NCI-H774 (cell line): ENCODE measurements around the gene CRTAP.
"Not testable (repeated sequence)": the region's sequence is repeated elsewhere in the genome, so short reads cannot be mapped to it uniquely, and the experiment has no call there.

Experiments
- DNase-seq: peaks from one replicate; lab custom pipeline; 2025; lab: John Stamatoyannopoulos, UW

CRTAP gene

DNA sequence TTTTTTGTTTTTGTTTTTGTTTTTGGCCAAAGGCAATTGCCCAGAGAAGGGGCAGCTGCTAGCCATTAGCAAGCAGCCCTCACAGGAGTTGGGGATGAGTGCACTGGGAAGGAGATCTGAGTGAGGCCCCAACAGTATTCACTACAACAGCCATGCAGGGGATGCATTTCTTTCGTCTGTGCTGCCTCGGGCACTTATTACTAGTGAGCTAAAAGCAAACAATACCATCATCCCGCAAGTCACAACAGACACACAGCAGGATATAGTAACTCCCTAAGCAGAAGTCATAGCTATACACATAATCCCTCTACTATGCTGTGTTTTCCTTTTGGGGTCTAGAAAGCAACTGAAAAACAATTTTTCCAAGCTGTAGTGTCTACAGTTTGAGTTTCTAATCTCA is 27.2 kb downstream of the CRTAP start:
- no peak for DNase-seq

DNA sequence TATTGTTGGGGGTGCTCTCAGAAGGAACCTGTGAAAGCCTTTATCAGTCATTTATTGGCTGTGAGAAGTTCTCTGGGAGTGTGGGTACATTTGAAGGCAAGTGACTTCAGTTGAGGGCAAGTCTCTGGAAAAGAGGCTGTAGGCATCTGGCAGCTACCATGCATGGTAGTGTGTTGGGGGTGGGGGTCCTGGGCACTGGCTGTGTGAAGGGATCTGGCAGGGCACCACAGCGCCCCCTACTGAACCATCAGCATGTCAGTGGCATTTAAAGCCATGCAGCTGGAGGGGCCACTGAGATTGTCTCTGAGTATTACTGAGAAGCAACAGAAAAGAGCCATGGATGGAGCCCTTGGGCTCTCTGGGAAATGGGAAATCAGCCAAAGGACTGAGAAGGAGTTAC is 30.6 kb downstream of the CRTAP start:
- no peak for DNase-seq

DNA sequence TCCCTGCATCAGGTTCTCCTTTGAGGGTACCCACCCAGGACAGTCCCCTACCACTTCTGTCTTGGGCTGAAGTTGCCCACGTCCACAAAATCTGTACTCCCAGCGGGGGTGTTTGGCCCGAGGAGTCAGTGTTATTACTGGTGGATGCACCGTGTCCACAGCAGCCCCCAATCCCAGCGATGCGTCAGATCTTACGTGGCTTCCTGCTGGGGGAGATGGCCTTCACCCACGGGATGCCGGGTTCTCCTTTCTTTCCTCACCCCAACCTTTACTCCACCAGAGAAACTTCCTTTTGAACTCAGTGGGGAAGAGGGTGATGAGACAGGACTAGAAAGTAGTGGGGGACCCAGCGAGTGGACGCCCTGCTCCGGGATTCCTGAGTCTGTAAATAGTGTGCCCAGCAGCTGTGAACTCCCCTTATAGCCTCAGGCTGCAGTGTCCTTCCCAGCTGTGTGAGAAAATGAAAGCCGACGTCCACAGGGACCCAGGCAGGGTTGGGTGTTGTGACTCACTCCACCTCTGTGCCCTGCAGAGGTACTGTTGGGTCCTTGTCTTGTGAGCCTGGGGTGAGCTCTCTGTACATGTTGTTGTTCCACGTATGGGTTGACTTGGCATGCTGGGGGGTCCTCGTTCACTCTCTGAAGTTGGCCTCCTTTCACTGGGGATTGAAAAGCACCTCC is 31.5 kb downstream of the CRTAP start:
- no peak for DNase-seq

DNA sequence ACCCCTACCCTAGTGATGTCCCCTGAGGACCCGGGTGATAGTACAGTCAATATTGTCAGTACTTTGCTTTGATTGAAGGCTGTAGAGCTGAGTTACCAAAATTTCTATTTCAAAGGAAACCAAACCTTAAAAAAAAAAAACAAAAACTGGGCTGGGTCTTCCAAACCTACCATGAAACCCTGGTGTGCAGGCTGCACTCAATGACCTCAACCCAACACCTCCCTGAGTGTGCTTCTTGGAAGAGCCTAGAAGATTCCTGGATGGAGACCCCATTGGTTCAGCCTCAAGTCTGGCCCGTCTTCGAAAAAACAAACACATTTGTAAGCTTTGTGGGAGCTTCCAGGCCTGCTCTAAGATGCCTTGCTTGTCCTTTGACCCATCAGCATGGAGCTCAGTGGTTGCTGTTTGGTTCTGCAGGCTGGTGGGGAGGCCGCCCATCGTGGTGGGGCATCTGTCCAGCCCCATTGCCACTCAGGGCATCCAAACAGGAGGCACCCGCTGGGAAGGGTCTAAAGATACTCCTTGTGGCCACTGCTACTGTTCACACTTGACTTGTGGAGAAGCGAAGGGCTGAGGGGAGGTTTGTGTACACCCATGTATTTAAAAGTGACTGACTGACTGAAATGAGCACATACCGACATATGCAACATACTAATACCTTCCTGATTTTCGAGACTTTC is 32.2 kb downstream of the CRTAP start:
- DNase-seq = no peak

DNA sequence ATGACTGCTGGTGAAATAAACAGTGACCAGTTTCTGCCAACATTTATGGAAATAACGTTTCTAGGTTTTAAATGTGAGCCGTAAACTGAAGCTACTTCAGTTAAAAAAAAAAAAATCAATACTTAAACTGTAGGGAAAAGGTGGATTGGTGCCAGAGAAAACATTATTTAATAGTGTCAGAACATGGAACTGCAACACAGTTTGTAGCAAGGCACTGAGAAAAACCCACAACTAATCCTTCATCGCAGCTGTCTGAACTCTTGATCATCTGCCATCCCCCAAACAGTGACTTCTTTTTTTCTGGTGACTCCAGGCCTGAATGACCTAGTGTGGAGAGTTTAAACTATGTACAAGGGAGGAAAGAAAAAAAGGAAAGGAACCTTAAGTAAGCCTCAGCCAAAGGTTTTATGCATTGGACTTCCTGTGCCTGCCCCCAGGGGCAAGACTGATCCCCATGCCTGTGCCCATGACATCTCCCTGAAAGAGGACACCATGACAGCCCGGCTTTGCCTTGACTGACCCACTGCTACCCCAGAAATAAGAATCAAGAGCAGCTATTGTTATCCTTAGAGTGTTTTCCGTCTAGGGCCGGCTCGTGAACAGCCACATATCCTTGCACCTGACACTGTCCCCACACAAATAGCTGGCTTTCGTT is 33.1 kb downstream of the CRTAP start:
- no peak for DNase-seq

DNA sequence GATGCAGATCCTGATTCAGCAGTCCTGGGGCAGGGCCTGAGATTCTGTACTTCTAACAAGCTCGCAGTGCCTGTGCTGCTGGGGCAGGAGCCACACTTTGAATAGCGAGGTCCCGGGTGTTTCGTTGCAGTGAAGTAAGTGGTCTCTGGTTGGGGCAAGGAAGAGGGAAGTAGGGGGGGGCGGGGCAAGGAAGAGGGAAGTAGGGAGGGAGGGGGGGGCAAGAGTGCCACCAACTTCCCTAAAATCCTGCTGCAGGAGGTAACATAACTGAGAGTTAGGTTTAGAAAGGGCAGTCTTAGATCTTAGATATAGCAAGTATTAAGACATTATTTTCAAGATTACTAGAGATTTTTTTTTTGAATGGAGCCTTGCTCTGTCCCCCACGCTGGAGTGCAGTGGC is 35.5 kb downstream of the CRTAP start:
- DNase-seq = no peak

DNA sequence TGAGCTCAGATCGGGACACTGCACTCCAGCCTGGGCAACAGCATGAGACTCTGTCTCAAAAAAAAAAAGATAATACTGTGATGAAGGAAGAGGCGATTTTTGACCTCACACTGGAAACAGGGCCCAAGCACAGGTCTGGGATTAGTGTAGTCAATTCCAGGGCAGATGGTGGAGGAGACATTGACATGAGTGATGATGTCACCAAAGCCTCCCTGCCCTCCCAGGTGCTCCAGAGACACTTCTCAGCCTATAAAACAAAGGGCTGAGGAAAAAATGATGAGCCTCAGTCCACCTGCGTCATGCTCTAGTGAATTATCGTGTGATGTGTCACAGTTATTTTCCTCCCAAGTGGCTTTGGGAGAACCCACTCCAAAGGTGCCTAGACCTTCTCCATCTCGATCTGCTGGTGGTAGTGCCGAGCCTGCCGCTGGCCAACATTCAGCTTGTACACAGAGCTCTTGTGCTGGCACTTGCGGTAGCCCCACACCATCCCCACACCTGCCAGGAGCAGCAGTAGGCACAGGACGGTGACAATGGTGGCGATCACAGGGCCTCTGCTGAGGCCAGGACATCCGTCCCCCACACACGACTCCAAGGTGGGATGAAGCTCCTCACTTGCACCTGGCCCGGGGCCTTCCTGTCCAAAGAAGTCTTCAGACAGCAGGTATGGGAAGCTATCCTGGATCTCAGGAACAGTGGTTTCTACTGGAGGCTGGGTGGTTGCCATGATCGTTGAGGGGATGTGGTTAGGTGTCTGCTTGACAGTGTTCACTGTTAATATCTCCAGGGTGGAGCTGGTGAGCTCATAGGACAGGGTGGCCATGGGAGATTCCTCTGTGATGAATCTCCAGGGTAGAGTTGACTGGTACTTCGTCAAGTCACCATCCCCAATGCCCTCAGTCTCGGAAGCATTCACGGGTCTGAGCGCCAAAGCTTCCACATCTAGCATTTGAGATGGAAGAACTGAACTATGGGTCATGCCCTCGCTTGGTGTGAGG is 38.8 kb downstream of the CRTAP start:
- DNase-seq = no peak

DNA sequence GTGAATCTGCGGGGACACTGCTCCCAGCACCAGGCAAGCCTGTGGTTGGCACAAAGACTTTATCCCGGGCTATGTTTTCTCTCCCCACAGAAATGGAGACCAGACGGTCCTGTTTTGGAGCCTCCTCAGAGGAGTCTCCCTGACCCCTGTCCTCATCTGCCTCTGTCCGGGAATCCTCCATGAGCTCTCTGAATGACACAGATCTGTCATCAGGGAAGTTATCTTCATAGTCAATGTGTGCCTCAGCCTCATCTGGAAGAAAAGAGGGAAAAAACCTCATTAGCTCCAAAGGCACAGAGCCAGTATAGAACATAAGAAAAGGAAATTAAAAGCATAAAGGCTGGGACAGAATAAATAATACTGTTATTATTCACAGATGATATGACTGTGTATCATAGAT is 40.0 kb downstream of the CRTAP start:
- DNase-seq = no peak

DNA sequence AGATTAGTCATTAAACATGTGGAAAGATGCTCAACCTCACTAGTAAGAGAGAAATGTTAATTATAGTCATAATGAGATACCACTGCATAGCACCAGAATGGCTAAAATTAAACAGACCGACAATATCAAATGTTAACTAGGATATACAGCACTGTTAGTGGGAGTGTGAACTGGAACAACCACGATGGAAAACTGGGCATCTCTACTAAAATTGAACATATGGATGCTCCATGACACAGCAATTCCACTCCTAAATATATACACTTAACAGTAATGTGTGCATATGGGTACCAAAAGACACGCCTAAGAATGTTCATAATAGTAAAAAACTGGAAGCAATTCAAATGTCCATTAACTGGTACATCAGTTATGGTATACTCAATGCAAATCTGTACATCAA is 41.5 kb downstream of the CRTAP start:
- DNase-seq = no peak

DNA sequence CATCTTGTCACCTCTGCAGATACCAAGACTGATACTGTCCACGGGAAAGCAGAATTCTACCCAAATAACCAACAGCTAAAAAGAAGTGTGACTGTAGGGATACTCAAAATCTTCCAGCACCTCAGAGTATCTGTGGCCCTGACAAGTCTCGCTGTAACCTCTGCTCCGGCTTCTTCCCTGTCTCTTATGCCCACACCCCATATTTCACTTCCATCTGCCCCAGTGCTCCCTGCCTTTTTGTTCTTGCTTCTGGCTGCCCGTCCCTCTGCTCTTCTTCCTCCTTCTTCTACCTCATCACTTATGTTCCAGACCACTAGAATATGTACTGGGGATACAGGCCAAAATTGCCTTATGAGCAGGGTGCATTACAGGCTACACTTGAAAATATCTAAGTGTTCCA is 45.4 kb downstream of the CRTAP start:
- no peak for DNase-seq

DNA sequence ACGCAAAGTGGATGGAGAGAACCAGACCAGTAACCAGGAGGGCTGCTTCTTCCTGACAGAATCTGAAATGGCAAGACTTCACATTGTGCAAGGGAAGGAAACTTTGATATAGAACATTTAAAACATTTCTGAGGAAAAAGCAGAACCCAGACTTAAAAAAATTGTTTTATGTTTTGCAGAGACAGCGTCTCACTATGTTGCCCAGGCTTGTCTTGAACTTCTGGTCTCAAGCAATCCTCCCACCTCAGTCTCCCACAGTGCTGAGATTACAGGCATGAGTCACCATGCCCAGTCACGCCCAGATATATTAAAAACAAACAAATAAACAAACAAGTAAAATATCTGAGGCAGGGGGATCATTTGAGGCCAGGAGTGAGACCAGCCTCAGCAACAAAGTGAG is 46.2 kb downstream of the CRTAP start:
- no peak for DNase-seq

DNA sequence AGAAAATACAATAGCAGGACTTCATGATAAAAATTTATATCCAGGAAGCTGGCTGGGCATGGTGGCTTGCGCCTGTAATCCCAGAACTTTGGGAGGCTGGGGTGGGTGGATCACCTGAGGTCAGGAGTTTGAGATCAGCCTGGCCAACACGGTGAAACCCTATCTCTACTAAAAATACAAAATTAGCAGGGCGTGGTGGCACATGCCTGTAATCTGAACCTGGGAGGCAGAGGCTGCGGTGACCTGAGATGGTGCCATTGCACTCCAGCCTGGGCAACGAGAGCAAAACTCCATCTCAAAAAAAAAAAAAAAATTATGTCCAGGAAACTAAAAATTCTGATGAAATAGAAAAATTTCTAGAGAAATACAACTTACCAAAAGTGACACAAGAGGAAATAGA is 48.8 kb downstream of the CRTAP start:
- not testable (repeated sequence) for DNase-seq

DNA sequence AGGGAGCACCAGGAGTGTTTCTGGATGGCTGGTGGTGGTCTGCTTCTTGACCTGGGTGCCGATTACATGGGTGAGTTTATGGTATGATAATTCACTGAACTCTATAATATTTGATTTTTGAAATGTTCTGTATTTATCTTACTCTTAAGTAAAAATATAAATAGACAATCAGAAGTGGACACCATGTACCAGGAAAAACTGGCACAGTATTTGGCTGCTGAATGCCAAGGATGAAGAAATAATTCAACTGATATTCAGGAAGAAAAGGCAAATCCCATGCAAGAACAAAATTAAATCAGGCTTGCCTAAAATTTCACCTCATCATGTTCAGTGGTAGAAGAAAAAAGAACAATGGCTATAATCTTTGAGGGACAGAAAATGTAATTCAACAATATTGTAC is 51.6 kb downstream of the CRTAP start:
- no peak for DNase-seq

DNA sequence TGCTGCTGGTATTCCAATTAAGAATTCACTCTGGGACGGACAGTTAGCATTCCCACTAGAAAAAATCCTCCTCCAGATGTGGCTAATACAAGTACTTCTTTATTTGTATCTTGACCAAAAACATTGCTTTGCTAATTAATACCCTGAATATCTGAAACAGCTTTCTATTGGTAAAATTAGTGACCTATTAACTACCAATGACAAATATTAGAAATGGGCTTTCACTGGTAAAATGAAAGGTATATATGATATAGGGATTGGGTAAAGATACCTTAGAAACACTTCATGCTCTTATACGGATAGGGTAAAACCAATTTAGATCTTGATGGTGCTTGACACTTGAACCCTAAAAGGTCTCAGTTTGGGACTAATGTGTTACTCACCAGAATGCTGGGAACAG is 52.3 kb downstream of the CRTAP start:
- no peak for DNase-seq

DNA sequence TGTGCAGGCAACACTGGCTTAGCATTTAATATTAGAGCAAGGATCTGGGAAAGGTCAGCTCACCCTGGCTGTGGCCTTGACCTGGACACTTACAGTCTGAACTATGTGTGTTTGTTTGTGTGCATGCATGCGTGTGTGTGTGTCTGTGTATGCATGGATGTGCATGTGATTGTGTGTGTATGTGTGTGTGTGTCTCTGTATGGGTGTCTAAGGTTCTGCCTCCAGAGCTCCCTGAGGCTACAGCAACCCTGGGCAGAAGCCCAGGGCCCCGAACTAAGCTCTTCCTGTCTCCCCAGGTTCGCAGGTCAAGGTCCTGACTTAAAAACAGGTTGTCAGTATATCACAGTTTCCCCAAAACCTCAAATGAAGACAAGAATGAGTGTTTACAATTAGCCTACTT is 53.5 kb downstream of the CRTAP start:
- no peak for DNase-seq

DNA sequence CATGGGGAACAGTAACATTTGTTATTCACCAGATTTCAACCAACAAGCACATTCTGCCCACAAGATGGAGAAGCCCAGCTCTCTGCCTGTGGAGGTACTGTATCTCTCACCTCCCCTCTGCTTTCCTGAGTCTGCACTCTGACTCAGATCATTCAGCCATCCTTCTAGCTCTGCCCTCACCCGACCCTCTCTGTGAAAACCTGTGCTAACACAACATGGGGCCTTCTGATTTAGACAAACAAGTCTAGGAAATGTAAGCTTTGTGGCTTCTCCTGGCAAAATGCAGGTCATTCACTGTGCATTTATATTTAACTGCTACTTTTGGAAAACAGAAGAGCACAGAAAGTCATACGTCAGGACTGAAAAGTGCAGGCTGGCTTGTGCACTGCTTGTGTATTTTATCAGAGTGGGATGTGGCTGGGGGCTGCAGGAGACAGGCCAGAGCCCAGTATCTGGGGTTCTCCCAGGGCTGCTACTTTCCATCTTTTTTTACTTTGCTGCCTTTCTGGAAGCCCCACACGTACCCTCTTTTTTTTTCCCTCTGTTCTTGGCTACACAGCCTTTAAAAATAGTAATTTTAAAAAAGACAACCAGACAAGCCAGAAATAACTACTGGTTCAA is 54.0 kb downstream of the CRTAP start:
- DNase-seq = no peak

DNA sequence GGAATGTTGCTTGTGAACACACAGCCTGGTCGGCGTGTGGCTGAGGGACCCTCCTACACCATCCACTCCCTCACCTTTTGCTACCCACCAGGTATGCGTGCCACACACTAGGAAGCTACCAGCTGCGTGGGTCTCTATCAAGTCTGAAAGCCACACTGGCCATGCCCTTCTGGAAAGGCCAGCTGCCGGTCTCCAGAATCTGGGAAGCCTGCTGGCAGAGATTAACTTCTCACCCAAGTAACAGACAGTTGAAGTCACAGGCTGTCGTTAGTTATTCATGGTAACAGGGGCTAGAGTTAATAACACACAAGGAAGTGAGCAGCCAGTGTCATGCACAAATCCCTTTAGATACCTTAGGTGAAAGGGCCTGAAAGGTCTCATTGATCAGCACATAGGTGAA is 56.7 kb downstream of the CRTAP start:
- DNase-seq = no peak

DNA sequence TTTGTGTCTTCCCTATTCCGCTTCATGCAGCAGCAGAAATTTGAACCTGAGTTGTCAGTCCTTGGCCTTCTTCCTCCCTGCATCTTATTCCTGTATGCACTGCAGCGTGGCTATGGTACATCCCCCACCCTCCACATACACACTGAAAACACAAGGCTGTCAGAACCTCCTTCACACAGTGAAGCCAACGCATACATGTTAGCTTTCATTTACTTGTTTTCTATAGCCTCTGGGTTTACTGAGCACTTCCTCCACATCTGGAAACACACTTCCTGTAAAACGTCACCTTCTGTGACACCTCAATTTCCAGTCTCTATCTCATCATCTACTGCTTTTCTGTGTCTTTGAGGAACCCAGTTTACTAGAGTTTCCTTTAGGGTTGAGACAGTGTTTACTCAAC is 57.8 kb downstream of the CRTAP start:
- no peak for DNase-seq

DNA sequence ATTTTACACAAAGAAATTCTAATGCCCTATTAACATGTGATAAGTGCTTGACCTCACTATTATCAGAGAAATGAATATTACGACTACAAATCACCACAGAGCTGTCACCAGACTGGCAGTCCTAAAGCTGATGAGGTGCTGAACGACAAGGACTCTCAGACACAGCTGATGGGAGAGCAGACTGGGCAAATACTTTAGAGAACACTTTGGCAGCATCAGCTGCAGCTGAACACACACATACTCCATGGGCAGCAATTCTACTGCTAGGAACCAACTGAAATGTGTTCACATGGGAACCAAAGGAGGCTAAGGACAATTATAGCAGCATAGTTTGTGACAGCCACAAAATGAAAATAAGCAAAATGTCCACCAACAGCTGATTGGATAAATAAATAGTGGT is 59.3 kb downstream of the CRTAP start:
- peak; percentile 62 for DNase-seq

DNA sequence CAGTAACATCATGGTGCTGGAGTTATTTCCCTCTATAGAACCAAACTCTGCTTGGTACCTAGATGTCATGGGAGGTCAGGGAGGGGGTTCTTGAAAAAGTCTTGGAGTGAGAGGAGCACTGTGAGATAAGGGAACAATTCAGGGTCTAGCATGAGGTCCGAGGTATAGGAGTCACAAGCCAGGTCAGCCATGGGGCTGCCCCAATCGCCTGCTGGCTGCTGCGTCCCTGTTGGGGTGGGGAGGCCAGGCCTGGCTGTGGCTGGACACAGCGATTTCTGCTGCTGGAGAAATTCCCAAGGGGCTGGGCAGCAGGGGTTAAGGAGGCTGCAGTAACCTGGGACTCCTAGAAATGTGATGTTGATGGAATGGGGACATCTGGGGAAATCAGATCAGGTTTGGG is 59.9 kb downstream of the CRTAP start:
- DNase-seq = no peak

DNA sequence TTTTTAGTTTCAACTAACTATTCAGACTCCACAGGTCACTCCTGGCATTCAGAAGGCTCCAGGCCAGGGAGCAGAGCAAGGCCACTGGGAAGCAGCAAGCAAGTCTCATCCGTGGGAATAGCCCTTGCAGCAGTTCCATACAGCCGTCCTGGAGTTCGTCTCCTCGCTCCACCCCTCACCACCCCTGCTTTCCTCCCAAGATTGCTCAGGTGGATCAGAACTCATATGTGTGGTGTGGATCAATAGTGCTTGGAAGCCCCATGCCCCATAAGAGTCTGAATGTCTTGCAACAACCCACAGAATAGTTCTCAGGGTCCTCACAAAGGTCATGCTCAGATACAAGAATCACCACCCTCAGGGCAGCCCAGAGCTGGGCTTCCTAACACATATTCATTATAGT is 60.3 kb downstream of the CRTAP start:
- DNase-seq = no peak
